Astrocyte of the cerebellum (primary cell): ENCODE measurements around the gene CLEC9A.

Source experiments
- DNase-seq: peaks from one replicate; pipeline ENCODE4 v3.0.0-alpha.2; 2011; ENCODE audit warnings: low read depth
- H3K4me3 ChIP-seq: 2 replicates; pipeline ENCODE4 v1.5.1; 2011; ENCODE audit warnings: mild to moderate bottlenecking, low read depth, low read length, moderate library complexity
- CTCF ChIP-seq: IDR thresholded peaks from 2 replicates; pipeline ENCODE4 v1.5.1; 2012; ENCODE audit warnings: low read length, low read depth, moderate library complexity, mild to moderate bottlenecking; ENCODE audit errors: missing control alignments
- in situ Hi-C: cut with HindIII; loops from 2 replicates; pipeline ENCODE4 v1.10.0; 2017; ENCODE audit warnings: low sequenced_read_pairs

CLEC9A gene

DNA sequence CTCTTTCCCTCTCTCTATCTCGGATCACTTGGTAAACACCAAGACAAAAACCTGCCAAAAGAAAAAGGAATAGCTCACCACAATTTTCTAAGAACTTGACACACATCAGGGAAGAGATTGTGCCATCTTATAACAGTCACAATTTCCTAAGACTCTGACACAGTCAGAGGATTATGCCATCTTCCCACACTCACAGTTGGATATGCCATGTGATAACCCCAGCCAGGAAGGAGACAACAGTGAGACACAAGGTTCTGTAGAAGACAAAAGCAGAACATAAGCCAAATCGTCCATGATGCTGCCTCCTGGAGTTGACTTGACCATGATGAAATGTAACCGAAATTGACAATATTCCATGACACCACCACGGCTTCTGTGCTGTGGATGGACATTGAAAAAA, 2.8 kb upstream of the CLEC9A start:
- in situ Hi-C loops: no loop called here
- H3K4me3 ChIP-seq: no peak overlapping the region
- DNase-seq: no peak
- no peak for TF ChIP-seq CTCF

DNA sequence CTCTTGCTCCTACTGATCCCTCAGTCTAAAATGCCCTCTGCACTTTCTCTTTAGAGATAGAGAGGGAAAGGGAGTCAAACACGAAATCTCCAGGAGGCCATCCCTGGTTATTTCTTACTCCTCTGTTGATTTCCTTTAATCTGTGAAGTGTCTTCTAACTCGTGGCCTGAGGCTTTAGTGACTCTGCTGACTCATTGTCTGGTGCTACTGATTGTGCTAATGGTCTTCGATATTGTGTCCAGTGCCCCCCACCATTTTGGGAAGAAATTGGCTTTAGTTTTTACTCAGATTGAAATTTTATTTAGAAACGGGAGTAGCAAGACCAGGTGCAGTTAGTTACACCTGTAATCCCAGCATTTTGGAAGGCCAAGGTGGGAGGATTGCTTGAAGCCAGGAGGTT, 839 bp downstream of the CLEC9A start:
- TF ChIP-seq CTCF: no peak
- H3K4me3 ChIP-seq: no peak overlapping the region
- in situ Hi-C loops: no loop called here
- DNase-seq: no peak

GRCh38 chr12:10031771-10032175, 1.3 kb downstream of the CLEC9A start:
- in situ Hi-C loops: no loop called here
- TF ChIP-seq CTCF: no peak
- no peak overlapping the region for H3K4me3 ChIP-seq
- DNase-seq: peak; percentile 37

DNA sequence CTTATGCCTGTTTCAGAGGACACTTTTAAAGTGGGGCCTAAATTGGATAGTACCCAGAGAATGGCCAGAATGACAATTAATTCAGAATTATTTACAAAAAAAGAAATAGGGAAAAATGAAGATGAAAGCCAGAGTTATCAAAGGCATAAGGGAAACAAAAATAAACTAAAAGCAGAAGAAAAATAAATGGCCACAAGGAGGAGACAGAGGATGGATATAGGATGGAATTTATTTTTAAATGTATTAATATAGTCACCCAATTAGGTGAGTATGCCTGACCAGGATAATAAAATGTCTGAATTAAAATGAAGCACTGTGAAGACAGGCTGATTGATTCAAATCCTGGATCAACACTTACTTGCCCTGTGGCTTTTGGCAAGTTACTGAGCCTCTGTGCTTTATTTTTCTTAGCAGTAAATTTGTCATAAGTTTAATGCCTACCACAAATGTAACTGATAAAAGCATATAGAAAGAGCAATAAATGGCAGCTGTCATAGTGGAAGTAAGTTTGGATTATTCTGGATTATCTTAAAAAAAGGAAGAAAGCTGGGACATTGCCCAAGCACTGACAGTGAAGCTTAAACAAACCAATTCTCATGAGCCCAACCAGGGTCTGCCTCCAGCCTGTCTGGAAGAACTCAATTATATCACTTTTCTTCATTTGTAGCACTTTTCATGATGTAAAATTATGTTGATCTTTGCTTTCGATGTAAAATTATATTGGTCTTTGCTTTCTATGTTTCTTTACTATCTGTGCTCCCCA, 3.5 kb downstream of the CLEC9A start:
- TF ChIP-seq CTCF: peak; percentile 15

GRCh38 chr12:10042167-10042566, 11.7 kb downstream of the CLEC9A start:
- no peak for TF ChIP-seq CTCF
- in situ Hi-C loops: no loop called here
- DNase-seq: no peak
- H3K4me3 ChIP-seq: no peak overlapping the region

More for the DNA sequence above, 3.5 kb downstream of the CLEC9A start:
- no peak overlapping the region for H3K4me3 ChIP-seq
- DNase-seq: no peak
- in situ Hi-C loops: no loop called here

DNA sequence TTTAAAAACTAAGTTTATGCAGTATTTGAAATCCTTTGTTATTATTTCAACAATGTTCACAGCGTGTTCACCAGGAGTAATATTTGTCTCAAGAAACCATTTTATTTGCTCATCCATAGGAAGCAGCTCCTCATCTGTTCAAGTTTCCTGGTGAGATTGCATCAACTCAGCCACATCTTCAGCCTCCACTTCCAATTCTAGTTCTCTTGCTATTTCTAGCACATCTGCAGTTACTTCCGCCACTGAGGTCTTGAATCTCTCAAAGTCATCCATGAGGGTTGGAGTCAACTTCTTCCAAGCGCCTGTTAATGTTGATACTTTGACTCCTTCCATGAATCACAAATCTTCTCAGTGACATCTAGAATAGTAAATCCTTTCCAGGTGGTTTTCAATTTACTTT, 18.0 kb downstream of the CLEC9A start:
- no peak for DNase-seq
- TF ChIP-seq CTCF: no peak
- no peak overlapping the region for H3K4me3 ChIP-seq
- in situ Hi-C loops: no loop called here
